Upper lobe of left lung (tissue), 6 donors: Measurements from ENCODE around the gene GPR141. TPM values are rescaled to one million over a fixed set of nuclear protein-coding genes. Genes with fewer than 3 reads are reported as not detected.

Experiments
- ATAC-seq, 2 donors: fragments of 200-7000 bp; cut with Tn5 transposase; one replicate each; pipeline ENCODE4 v1.9.1; 2022; ENCODE audit warnings: mild to moderate bottlenecking in 2 of 2, moderate library complexity in 2 of 2; ENCODE audit not compliant: low FRiP score in 2 of 2
- DNase-seq, 2 donors: peaks; one replicate each; pipeline ENCODE4 v3.0.0-alpha.2; 2019 to 2020
- H3K27ac ChIP-seq, 4 donors: fragments of 200-600 bp; sonication (generic); one replicate each; pipeline ENCODE4 v1.5.1; 2016 to 2019
- H3K27me3 ChIP-seq, 4 donors: fragments of 200-600 bp; sonication (generic); one replicate each; pipeline ENCODE4 v1.5.1; 2017 to 2019
- H3K36me3 ChIP-seq, 4 donors: fragments of 200-600 bp; sonication (generic); one replicate each; pipeline ENCODE4 v1.5.1; 2016 to 2019
- H3K4me1 ChIP-seq, 4 donors: fragments of 200-600 bp; sonication (generic); one replicate each; pipeline ENCODE4 v1.5.1; 2018 to 2019
- H3K4me3 ChIP-seq, 4 donors: fragments of 200-600 bp; sonication (generic); one replicate each; pipeline ENCODE4 v1.5.1; 2017 to 2019; ENCODE audit warnings: mild to moderate bottlenecking in 2 of 4, moderate library complexity in 1 of 4
- H3K9me3 ChIP-seq, 4 donors: fragments of 200-600 bp; sonication (generic); one replicate each; pipeline ENCODE4 v1.5.1; 2018 to 2019
- EP300 ChIP-seq, 4 donors: sonication (generic); formaldehyde crosslinking; IDR thresholded peaks; one replicate each; pipeline ENCODE4 v1.5.1; 2017; ENCODE audit warnings: antibody characterized with exemption in 4 of 4, control low read depth in 2 of 4
- POLR2A ChIP-seq, 4 donors: fragments of 450-650 bp; IDR thresholded peaks; one replicate each; pipeline ENCODE4 v1.5.1; 2016 to 2017; ENCODE audit warnings: antibody characterized with exemption in 4 of 4, mild to moderate bottlenecking in 2 of 4
- POLR2AphosphoS5 ChIP-seq, 2 donors: sonication (generic); formaldehyde crosslinking; IDR thresholded peaks; one replicate each; pipeline ENCODE4 v1.5.1; 2017; ENCODE audit warnings: antibody characterized with exemption in 2 of 2
- WGBS, 2 donors: methylation state at CpG; one replicate each; pipeline ENCODE4 v1.1.5; 2017 to 2018; 5-methylcytosine and 5-hydroxymethylcytosine counted together
- total RNA-seq, 6 donors: library from RNA; depleted of rRNA in 4 of 6; stranded (reverse); fragments of >200 nt in 4 of 6; gene quantifications; one replicate each; pipeline versions ENCODE4 v1.1.0 to v1.2.1, GENCODE V29; 2016 to 2021
- TF ChIP-seq, protein P1 (sequence below), 6 experiments: fragments of 450-650 bp in 4 of 6; fragments of 200-600 bp in 2 of 6; sonication (generic) in 2 of 6; IDR thresholded peaks; one replicate each; pipeline ENCODE4 v1.5.1; 2016 to 2019; ENCODE audit warnings: antibody characterized with exemption in 6 of 6
- donor health status: DM: no; HTN: no; CAD: no; lungs with moderate emphysema.
- donor health status: DM: no; HTN: yes; CAD: no; lungs with severe emphysema.

The GPR141 gene
- total RNA-seq, 6 donors from 2014 or later = 1.4 to 4.4 (median 3.9) TPM; not detected in 1

- H3K36me3 ChIP-seq = no peaks in the 10 kb centered on the region
- ATAC-seq (no peak), DNase-seq (no peak)
- peaks cover 7 to 17% (median 11%) of the 10 kb centered on the region in 4 donors for H3K4me1 ChIP-seq
- 81 to 88% methylated on average over 2 of the region's 2 CpGs for whole genome bisulfite sequencing, 2 donors
- no peak for TF ChIP-seq POLR2AphosphoS5 (IDR thresholded peaks at IDR 0.05)
- no peak for TF ChIP-seq EP300 (IDR thresholded peaks at IDR 0.05)
- no peak for TF ChIP-seq POLR2A (IDR thresholded peaks at IDR 0.05)
- TF ChIP-seq, protein P1, sequence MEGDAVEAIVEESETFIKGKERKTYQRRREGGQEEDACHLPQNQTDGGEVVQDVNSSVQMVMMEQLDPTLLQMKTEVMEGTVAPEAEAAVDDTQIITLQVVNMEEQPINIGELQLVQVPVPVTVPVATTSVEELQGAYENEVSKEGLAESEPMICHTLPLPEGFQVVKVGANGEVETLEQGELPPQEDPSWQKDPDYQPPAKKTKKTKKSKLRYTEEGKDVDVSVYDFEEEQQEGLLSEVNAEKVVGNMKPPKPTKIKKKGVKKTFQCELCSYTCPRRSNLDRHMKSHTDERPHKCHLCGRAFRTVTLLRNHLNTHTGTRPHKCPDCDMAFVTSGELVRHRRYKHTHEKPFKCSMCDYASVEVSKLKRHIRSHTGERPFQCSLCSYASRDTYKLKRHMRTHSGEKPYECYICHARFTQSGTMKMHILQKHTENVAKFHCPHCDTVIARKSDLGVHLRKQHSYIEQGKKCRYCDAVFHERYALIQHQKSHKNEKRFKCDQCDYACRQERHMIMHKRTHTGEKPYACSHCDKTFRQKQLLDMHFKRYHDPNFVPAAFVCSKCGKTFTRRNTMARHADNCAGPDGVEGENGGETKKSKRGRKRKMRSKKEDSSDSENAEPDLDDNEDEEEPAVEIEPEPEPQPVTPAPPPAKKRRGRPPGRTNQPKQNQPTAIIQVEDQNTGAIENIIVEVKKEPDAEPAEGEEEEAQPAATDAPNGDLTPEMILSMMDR (IDR thresholded peaks at IDR 0.05) = no peak
- no peak overlapping the region for H3K27ac ChIP-seq
- H3K27me3 ChIP-seq = no peaks in the 10 kb centered on the region
- no peaks in the 10 kb centered on the region for H3K9me3 ChIP-seq
- no peak overlapping the region for H3K4me3 ChIP-seq
Measured at GRCh38 chr7:37732888-37733287, 49.3 kb downstream of the GPR141 start.

DNA sequence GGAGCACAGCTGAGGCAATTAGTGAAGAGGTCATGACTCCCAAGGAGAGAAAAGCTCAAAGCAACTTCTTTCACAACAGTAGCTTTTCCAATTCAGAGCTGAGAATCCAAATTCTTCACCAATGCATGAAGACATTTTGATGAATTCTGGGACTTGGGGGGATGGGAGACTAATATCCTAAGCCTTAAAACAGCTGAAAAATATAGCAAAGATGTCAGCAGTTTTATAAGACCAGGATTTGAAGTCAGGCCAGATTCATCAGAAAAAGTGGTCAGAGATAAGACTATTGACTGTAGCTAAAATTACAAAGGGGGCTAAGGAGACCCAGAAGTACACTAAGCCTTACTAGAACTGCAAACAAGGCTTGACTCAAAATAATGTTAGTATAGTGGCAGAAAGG lies 51.6 kb downstream of the GPR141 start:
- no peaks in the 10 kb centered on the region for H3K9me3 ChIP-seq
- no peak overlapping the region for H3K27ac ChIP-seq
- no peak for DNase-seq
- H3K27me3 ChIP-seq = no peaks in the 10 kb centered on the region
- no peaks in the 10 kb centered on the region for H3K36me3 ChIP-seq
- H3K4me3 ChIP-seq = no peak overlapping the region
- ATAC-seq = no peak
- peaks cover 0 to 12% (median 6%) of the 10 kb centered on the region in 4 donors for H3K4me1 ChIP-seq
- TF ChIP-seq POLR2AphosphoS5 (IDR thresholded peaks at IDR 0.05) (no peak), EP300 (IDR thresholded peaks at IDR 0.05) (no peak), POLR2A (IDR thresholded peaks at IDR 0.05) (no peak)
- TF ChIP-seq, protein P1 (IDR thresholded peaks at IDR 0.05) = no peak

DNA sequence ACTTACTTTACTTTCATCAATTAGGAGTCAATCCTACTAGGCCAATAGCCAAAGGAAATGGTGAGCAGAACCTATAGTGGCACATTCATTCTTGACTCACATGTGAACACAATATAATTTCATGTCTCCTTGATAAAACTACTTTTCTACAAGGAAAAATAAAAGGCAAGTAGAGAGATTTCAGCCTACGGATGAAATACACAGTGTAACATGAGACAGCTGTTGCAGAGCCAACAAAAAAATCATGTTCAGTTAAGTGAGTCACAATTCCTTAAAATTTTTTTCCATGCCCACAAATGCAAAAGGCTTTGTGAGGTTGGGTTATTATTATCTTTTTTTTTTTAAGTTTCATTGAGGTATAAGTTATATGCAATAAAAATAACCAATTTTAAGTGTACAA lies 54.8 kb downstream of the GPR141 start:
- 72 to 74% methylated on average over 1 of the region's 1 CpG for WGBS, 2 donors
- no peak for TF ChIP-seq POLR2A (IDR thresholded peaks at IDR 0.05)
- TF ChIP-seq POLR2AphosphoS5 (IDR thresholded peaks at IDR 0.05) = no peak
- no peak for DNase-seq
- Histone ChIP-seq H3K4me1 (no peaks in the 10 kb centered on the region), H3K36me3 (no peaks in the 10 kb centered on the region), H3K27ac (no peak overlapping the region), H3K9me3 (no peaks in the 10 kb centered on the region), H3K4me3 (no peak overlapping the region), H3K27me3 (no peaks in the 10 kb centered on the region)
- ATAC-seq = no peak

DNA sequence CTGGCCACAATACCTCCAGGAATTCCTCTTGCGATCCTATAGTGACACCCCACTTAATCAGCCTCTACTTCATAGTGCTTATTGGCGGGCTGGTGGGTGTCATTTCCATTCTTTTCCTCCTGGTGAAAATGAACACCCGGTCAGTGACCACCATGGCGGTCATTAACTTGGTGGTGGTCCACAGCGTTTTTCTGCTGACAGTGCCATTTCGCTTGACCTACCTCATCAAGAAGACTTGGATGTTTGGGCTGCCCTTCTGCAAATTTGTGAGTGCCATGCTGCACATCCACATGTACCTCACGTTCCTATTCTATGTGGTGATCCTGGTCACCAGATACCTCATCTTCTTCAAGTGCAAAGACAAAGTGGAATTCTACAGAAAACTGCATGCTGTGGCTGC lies 56.8 kb downstream of the GPR141 start:
- no peak for ATAC-seq
- TF ChIP-seq, protein P1 (IDR thresholded peaks at IDR 0.05) = no peak
- TF ChIP-seq POLR2A (IDR thresholded peaks at IDR 0.05) = no peak
- no peak for TF ChIP-seq EP300 (IDR thresholded peaks at IDR 0.05)
- TF ChIP-seq POLR2AphosphoS5 (IDR thresholded peaks at IDR 0.05) = no peak
- WGBS, 2 donors = 92 to 96% methylated on average over 7 of the region's 7 CpGs
- Histone ChIP-seq H3K27me3 (no peaks in the 10 kb centered on the region), H3K4me1 (no peaks in the 10 kb centered on the region), H3K4me3 (no peak overlapping the region), H3K9me3 (no peaks in the 10 kb centered on the region), H3K36me3 (no peaks in the 10 kb centered on the region), H3K27ac (no peak overlapping the region)
- no peak for DNase-seq

GRCh38 chr7:37741776-37742175 lies 58.2 kb downstream of the GPR141 start:
- no peaks in the 10 kb centered on the region for H3K9me3 ChIP-seq
- 27 to 35% methylated on average over 2 of the region's 2 CpGs for WGBS, 2 donors
- TF ChIP-seq POLR2A (IDR thresholded peaks at IDR 0.05) (no peak), EP300 (IDR thresholded peaks at IDR 0.05) (no peak), POLR2AphosphoS5 (IDR thresholded peaks at IDR 0.05) (no peak)
- TF ChIP-seq, protein P1 (IDR thresholded peaks at IDR 0.05) = no peak
- no peaks in the 10 kb centered on the region for H3K27me3 ChIP-seq
- no peak overlapping the region for H3K4me3 ChIP-seq
- H3K36me3 ChIP-seq = no peaks in the 10 kb centered on the region
- DNase-seq (no peak), ATAC-seq (no peak)
- H3K27ac ChIP-seq = no peak overlapping the region
- no peaks in the 10 kb centered on the region for H3K4me1 ChIP-seq
